ENCODE data around the gene PSMD13.

- TF ChIP-seq CTCF (IDR thresholded peaks at IDR 0.05) (no peak), ZFX (IDR thresholded peaks at IDR 0.05; ENCODE audit: borderline replicate concordance) (no peak)
These were observed 44.8 kb downstream of the PSMD13 start for GRCh38 chr11:281486-282161.
